ACC112 (cell line): ENCODE data around the gene SLC47A1.

ENCODE experiments used
- H2AFZ ChIP-seq: fragments of 200-600 bp; sonication (generic); one replicate; pipeline ENCODE4 v1.6.0; 2017; ENCODE audit warnings: antibody characterized with exemption, low read length; ENCODE audit not compliant: unreplicated experiment
- H3K27ac ChIP-seq: fragments of 200-600 bp; sonication (generic); 2 replicates; pipeline ENCODE4 v1.5.1; 2014; ENCODE audit warnings: low read depth, mild to moderate bottlenecking, antibody characterized with exemption, low read length, moderate library complexity
- H3K27me3 ChIP-seq: fragments of 200-600 bp; sonication (generic); 2 replicates; pipeline ENCODE4 v1.6.1; 2014; ENCODE audit warnings: mild to moderate bottlenecking, antibody characterized with exemption, low read length, moderate library complexity, mixed read lengths; ENCODE audit not compliant: insufficient read depth
- H3K36me3 ChIP-seq: fragments of 200-600 bp; sonication (generic); 2 replicates; pipeline ENCODE4 v1.6.1; 2016; ENCODE audit warnings: mild to moderate bottlenecking, antibody characterized with exemption, low read length, moderate library complexity, mixed read lengths; ENCODE audit not compliant: insufficient read depth
- H3K4me1 ChIP-seq: fragments of 200-600 bp; sonication (generic); one replicate; pipeline ENCODE4 v1.6.1; 2016; ENCODE audit warnings: low read length, mixed read lengths; ENCODE audit not compliant: insufficient read depth, unreplicated experiment, control insufficient read depth
- H3K4me3 ChIP-seq: fragments of 200-600 bp; sonication (generic); 2 replicates; pipeline ENCODE4 v1.5.1; 2014; ENCODE audit warnings: mild to moderate bottlenecking, low read depth, low read length
- H3K79me2 ChIP-seq: fragments of 200-600 bp; sonication (generic); one replicate; pipeline ENCODE4 v1.6.0; 2016; ENCODE audit warnings: low read length; ENCODE audit not compliant: control insufficient read depth, unreplicated experiment, insufficient read depth

The SLC47A1 gene

GRCh38 chr17:19613979-19614378 lies 80.3 kb downstream of the SLC47A1 start:
- no peaks in the 10 kb centered on the region for H3K79me2 ChIP-seq
- no peaks in the 10 kb centered on the region for H3K27me3 ChIP-seq
- no peaks in the 10 kb centered on the region for H3K36me3 ChIP-seq
- no peaks in the 10 kb centered on the region for H3K4me1 ChIP-seq
- H3K4me3 ChIP-seq = no peak overlapping the region
- H2AFZ ChIP-seq = no peak overlapping the region
- no peak overlapping the region for H3K27ac ChIP-seq

GRCh38 chr17:19614900-19615299 lies 81.2 kb downstream of the SLC47A1 start:
- no peaks in the 10 kb centered on the region for H3K27me3 ChIP-seq
- H3K4me3 ChIP-seq = no peak overlapping the region

DNA sequence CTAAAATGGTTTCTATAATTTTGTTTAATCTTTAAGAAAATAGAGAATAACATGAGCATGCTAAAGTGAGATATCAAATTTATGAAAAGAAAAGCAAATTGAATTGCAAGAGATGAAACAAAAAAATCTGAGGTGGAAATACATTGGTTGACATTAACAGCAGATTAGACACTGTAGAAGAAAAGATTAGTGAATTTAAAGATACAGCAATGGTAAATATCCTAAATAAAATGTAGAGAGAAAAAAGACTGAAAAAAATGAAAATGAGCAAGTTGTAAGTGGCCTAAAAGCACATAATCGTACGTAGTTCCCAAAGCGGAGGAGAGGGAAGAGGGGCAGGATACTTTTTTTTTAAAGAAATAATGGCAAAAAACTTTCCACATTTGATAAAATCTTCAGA lies 84.4 kb downstream of the SLC47A1 start:
- H3K79me2 ChIP-seq = no peaks in the 10 kb centered on the region
- H3K4me1 ChIP-seq = no peaks in the 10 kb centered on the region
- no peak overlapping the region for H3K4me3 ChIP-seq
- H3K27ac ChIP-seq = no peak overlapping the region
- no peaks in the 10 kb centered on the region for H3K27me3 ChIP-seq
- no peak overlapping the region for H2AFZ ChIP-seq
- H3K36me3 ChIP-seq = no peaks in the 10 kb centered on the region

More at GRCh38 chr17:19614900-19615299, 81.2 kb downstream of the SLC47A1 start:
- Histone ChIP-seq H3K79me2 (no peaks in the 10 kb centered on the region), H3K4me1 (no peaks in the 10 kb centered on the region), H3K27ac (no peak overlapping the region), H3K36me3 (no peaks in the 10 kb centered on the region), H2AFZ (no peak overlapping the region)

DNA sequence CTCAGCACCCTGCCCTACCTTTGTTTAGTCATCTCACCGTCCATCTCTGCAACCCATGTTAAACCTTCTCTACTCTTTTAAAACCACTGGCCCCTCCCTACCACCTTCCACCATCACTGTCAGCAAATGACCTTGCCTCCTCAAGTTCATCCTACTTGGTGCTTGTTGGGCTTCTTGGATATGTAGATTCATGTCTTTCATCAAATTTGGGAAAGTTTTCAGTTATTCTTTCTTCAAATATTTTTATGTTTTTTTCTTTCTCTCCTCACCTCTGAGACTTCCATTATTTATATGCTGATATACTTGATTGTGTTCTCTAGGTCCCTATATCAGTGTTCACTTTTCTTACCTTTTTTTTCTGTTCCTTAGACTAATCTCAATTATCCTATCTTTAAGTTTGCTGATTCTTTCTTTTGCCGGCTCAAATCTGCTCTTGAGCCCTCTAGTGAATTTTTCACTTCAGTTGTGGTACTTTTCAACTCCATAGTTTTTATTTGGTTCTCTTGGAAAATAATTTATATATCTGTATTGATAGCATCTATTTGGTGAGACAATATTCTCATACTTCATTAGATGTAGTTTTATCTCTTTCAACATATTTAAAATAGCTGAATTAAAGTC lies 86.2 kb downstream of the SLC47A1 start:
- H3K4me1 ChIP-seq = no peaks in the 10 kb centered on the region
- H3K4me3 ChIP-seq = no peak overlapping the region
- no peaks in the 10 kb centered on the region for H3K27me3 ChIP-seq
- H3K79me2 ChIP-seq = no peaks in the 10 kb centered on the region
- no peaks in the 10 kb centered on the region for H3K36me3 ChIP-seq
- no peak overlapping the region for H3K27ac ChIP-seq
- H2AFZ ChIP-seq = no peak overlapping the region

- H3K27ac ChIP-seq = no peak overlapping the region
- H3K36me3 ChIP-seq = no peaks in the 10 kb centered on the region
- no peak overlapping the region for H2AFZ ChIP-seq
- H3K27me3 ChIP-seq = no peaks in the 10 kb centered on the region
- no peak overlapping the region for H3K4me3 ChIP-seq
- no peaks in the 10 kb centered on the region for H3K4me1 ChIP-seq
- no peaks in the 10 kb centered on the region for H3K79me2 ChIP-seq
These were observed 88.0 kb downstream of the SLC47A1 start for GRCh38 chr17:19621697-19622096.

GRCh38 chr17:19626079-19626478 lies 92.4 kb downstream of the SLC47A1 start:
- Histone ChIP-seq H3K27me3 (no peaks in the 10 kb centered on the region), H3K36me3 (no peaks in the 10 kb centered on the region), H2AFZ (no peak overlapping the region), H3K4me3 (no peak overlapping the region), H3K79me2 (no peaks in the 10 kb centered on the region), H3K4me1 (peaks cover 12% of the 10 kb centered on the region), H3K27ac (no peak overlapping the region)
